H1 (cell line): ENCODE data around the gene DUSP10. TPM values are rescaled to one million over a fixed set of nuclear protein-coding genes. Genes with fewer than 3 reads are reported as not detected.

Source experiments
- CTCF ChIA-PET: fragments of 300-600 bp; sonication (Branson Sonifier 250); formaldehyde crosslinking; loops from one replicate; lab custom pipeline; 2021; ENCODE audit not compliant: partially characterized antibody; lab: Charles Lee
- POLR2A ChIA-PET: fragments of 300-600 bp; sonication (Branson Sonifier 250); formaldehyde crosslinking; loops from one replicate; lab custom pipeline; 2021; ENCODE audit warnings: inconsistent platforms; ENCODE audit not compliant: partially characterized antibody; lab: Charles Lee
- DNase-seq, 2 experiments: peaks; one replicate each; pipeline versions ENCODE4 v3.0.0 to v3.0.0-alpha.2; 2010 to 2022; ENCODE audit warnings: low spot score in 2 of 2, low read depth in 1 of 2, mixed read lengths in 1 of 2
- FAIRE-seq: peaks from 2 replicates; lab custom pipeline; 2011; peaks lifted over from hg19 to GRCh38; lab: Jason Lieb, UNC
- H2AFZ ChIP-seq: 2 replicates; pipeline ENCODE4 v1.8.1; 2012; ENCODE audit warnings: low read length, inconsistent platforms
- H2AK5ac ChIP-seq: 2 replicates; pipeline ENCODE4 v1.6.1; 2013; ENCODE audit warnings: low read depth, low read length
- H2BK120ac ChIP-seq: replicated peaks from 2 replicates; pipeline ENCODE3; 2013; ENCODE audit warnings: low read depth, low read length, inconsistent platforms
- H2BK12ac ChIP-seq: 2 replicates; pipeline ENCODE4 v1.6.1; 2013; ENCODE audit warnings: low read depth, low read length
- H2BK15ac ChIP-seq: 2 replicates; pipeline ENCODE4 v1.6.1; 2013; ENCODE audit warnings: low read length
- H2BK20ac ChIP-seq: 2 replicates; pipeline ENCODE4 v1.6.1; 2013; ENCODE audit warnings: low read length
- H2BK5ac ChIP-seq: 2 replicates; pipeline ENCODE4 v1.6.1; 2013; ENCODE audit warnings: low read depth, low read length
- H3K14ac ChIP-seq: 2 replicates; pipeline ENCODE4 v1.6.1; 2013; ENCODE audit warnings: inconsistent platforms; ENCODE audit not compliant: insufficient read length
- H3K18ac ChIP-seq: 2 replicates; pipeline ENCODE4 v1.6.1; 2013; ENCODE audit warnings: low read length; ENCODE audit errors: extremely low read depth
- H3K23ac ChIP-seq: 2 replicates; pipeline ENCODE4 v1.6.1; 2013; ENCODE audit warnings: inconsistent platforms; ENCODE audit not compliant: insufficient read length
- H3K23me2 ChIP-seq: 2 replicates; pipeline ENCODE4 v1.6.1; 2013; ENCODE audit warnings: low read depth, low read length
- H3K27ac ChIP-seq: 2 replicates; pipeline ENCODE4 v1.6.1; 2011; ENCODE audit warnings: low read depth, low read length, inconsistent platforms
- H3K27me3 ChIP-seq, 4 experiments: replicated peaks in 1 of 4; 1 replicate in 1 of 4; 2 replicates in 3 of 4; pipeline versions ENCODE4 v1.6.1 to v1.8.1; 2011 to 2013; ENCODE audit warnings: low read length in 3 of 4, mild to moderate bottlenecking in 3 of 4, inconsistent platforms in 2 of 4, mixed read lengths in 2 of 4, moderate library complexity in 1 of 4; ENCODE audit not compliant: control insufficient read depth in 3 of 4, insufficient read depth in 3 of 4; ENCODE audit errors: extremely low read depth in 1 of 4
- H3K36me3 ChIP-seq, 4 experiments: 2 replicates each; pipeline versions ENCODE4 v1.6.1 to v1.8.1; 2011 to 2013; ENCODE audit warnings: mild to moderate bottlenecking in 4 of 4, low read length in 3 of 4, moderate library complexity in 2 of 4, control low read depth in 1 of 4, inconsistent platforms in 1 of 4; ENCODE audit not compliant: insufficient read depth in 4 of 4, control insufficient read depth in 2 of 4
- H3K4ac ChIP-seq: replicated peaks from 2 replicates; pipeline ENCODE3; 2013; ENCODE audit warnings: low read length, low read depth, mixed read lengths, inconsistent platforms; ENCODE audit not compliant: insufficient read length
- H3K4me1 ChIP-seq, 4 experiments: replicated peaks in 1 of 4; 1 replicate in 1 of 4; 2 replicates in 3 of 4; pipeline versions ENCODE4 v1.6.1 to v1.8.1; 2011 to 2013; ENCODE audit warnings: low read length in 3 of 4, inconsistent platforms in 2 of 4, mixed read lengths in 1 of 4; ENCODE audit not compliant: insufficient read depth in 4 of 4, control insufficient read depth in 3 of 4
- H3K4me2 ChIP-seq, 2 experiments: 2 replicates each; pipeline versions ENCODE4 v1.6.1 to v1.8.1; 2011 to 2013; ENCODE audit warnings: low read depth in 2 of 2, low read length in 2 of 2, control low read depth in 1 of 2, inconsistent platforms in 1 of 2, mild to moderate bottlenecking in 1 of 2; ENCODE audit not compliant: insufficient read depth in 1 of 2
- H3K4me3 ChIP-seq, 4 experiments: fragments of 200-600, 300-600 bp in 1 of 4; sonication (generic), shearing (Covaris generic), sonication (Bioruptor Twin) in 1 of 4; 2 replicates each; pipeline versions ENCODE4 v1.5.1 to v1.8.1; 2011 to 2016; ENCODE audit warnings: low read length in 4 of 4, low read depth in 3 of 4, control low read depth in 2 of 4, inconsistent platforms in 2 of 4, mild to moderate bottlenecking in 2 of 4, mixed read lengths in 1 of 4, moderate library complexity in 1 of 4; ENCODE audit not compliant: insufficient read depth in 2 of 4; ENCODE audit errors: extremely low read depth in 1 of 4
- H3K56ac ChIP-seq: replicated peaks from 2 replicates; pipeline ENCODE3; 2013; ENCODE audit warnings: low read depth, mild to moderate bottlenecking, mixed read lengths, low read length, inconsistent platforms; ENCODE audit not compliant: insufficient read length
- H3K79me1 ChIP-seq: 2 replicates; pipeline ENCODE4 v1.6.1; 2013; ENCODE audit warnings: low read depth, low read length, control low read depth
- H3K79me2 ChIP-seq, 2 experiments: 2 replicates each; pipeline versions ENCODE4 v1.6.1 to v1.8.1; 2012 to 2013; ENCODE audit warnings: low read length in 2 of 2, mild to moderate bottlenecking in 2 of 2, inconsistent platforms in 1 of 2; ENCODE audit not compliant: insufficient read depth in 2 of 2, control insufficient read depth in 1 of 2
- H3K9ac ChIP-seq, 4 experiments: replicated peaks in 1 of 4; 1 replicate in 1 of 4; 2 replicates in 3 of 4; pipeline versions ENCODE4 v1.6.1 to v1.8.1; 2011 to 2013; ENCODE audit warnings: low read depth in 3 of 4, low read length in 3 of 4, control low read depth in 2 of 4, mild to moderate bottlenecking in 2 of 4, moderate library complexity in 2 of 4, inconsistent platforms in 1 of 4; ENCODE audit errors: extremely low read depth in 1 of 4
- H3K9me3 ChIP-seq, 2 experiments: 2 replicates each; pipeline versions ENCODE4 v1.6.1 to v1.8.1; 2012 to 2013; ENCODE audit warnings: mild to moderate bottlenecking in 2 of 2, moderate library complexity in 2 of 2, control low read depth in 1 of 2, inconsistent platforms in 1 of 2, low read depth in 1 of 2, low read length in 1 of 2, mixed read lengths in 1 of 2; ENCODE audit not compliant: insufficient read depth in 2 of 2
- H4K20me1 ChIP-seq, 2 experiments: replicated peaks in 1 of 2; 2 replicates each; pipeline versions ENCODE3 to v1.8.1; 2011 to 2013; ENCODE audit warnings: inconsistent platforms in 2 of 2, low read length in 2 of 2, mild to moderate bottlenecking in 1 of 2; ENCODE audit not compliant: insufficient read depth in 2 of 2, control insufficient read depth in 1 of 2
- H4K5ac ChIP-seq: 2 replicates; pipeline ENCODE4 v1.6.1; 2013; ENCODE audit warnings: low read length, low read depth, mixed read lengths, inconsistent platforms; ENCODE audit not compliant: insufficient read length
- H4K8ac ChIP-seq: 2 replicates; pipeline ENCODE4 v1.8.0; 2013; ENCODE audit warnings: mild to moderate bottlenecking, moderate library complexity, low read length, inconsistent platforms; ENCODE audit not compliant: insufficient read depth; ENCODE audit errors: extremely low read depth
- H4K91ac ChIP-seq: replicated peaks from 2 replicates; pipeline ENCODE3; 2013; ENCODE audit warnings: low read length, mixed read lengths, inconsistent platforms; ENCODE audit not compliant: insufficient read length
- CHD2 ChIP-seq: IDR thresholded peaks from 2 replicates; pipeline ENCODE4 v1.6.1; 2012; ENCODE audit warnings: low read length, improper control_type of control experiment
- FOSL1 ChIP-seq: IDR thresholded peaks from 2 replicates; pipeline ENCODE4 v1.6.1; 2011; ENCODE audit warnings: mild to moderate bottlenecking, low read depth, low read length, moderate library complexity; ENCODE audit not compliant: insufficient read depth
- RXRA ChIP-seq: IDR thresholded peaks from 2 replicates; pipeline ENCODE4 v1.6.1; 2011; ENCODE audit warnings: low read depth, mild to moderate bottlenecking, low read length, moderate library complexity; ENCODE audit not compliant: insufficient read depth
- SRF ChIP-seq: IDR thresholded peaks from 2 replicates; pipeline ENCODE4 v1.6.1; 2011; ENCODE audit warnings: mild to moderate bottlenecking, low read depth, low read length, moderate library complexity
- WGBS, 2 experiments: shearing (Covaris generic) in 1 of 2; methylation state at CpG; one replicate each; pipeline versions ENCODE4 v1.1.6 to v1.1.7; 2013 to 2015; ENCODE audit warnings: low lambda C conversion rate in 2 of 2, mixed read lengths in 2 of 2, inconsistent platforms in 1 of 2, low coverage in 1 of 2, missing lambda C conversion rate in 1 of 2; ENCODE audit not compliant: insufficient replicate concordance in 2 of 2, insufficient coverage in 1 of 2, insufficient read length in 1 of 2; ENCODE audit errors: extremely low coverage in 1 of 2, missing lambda C conversion rate in 1 of 2; 5-methylcytosine and 5-hydroxymethylcytosine counted together
- polyA plus RNA-seq, 7 experiments: library from polyadenylated mRNA; depleted of rRNA in 3 of 7; stranded (reverse) in 5 of 7; unstranded in 2 of 7; fragments of >200 nt in 5 of 7; fragments of 200-250 nt in 2 of 7; gene quantifications; 1 replicate in 5 of 7; 2 replicates in 1 of 7; 4 replicates in 1 of 7; pipeline versions ENCODE4 v1.2.1 to v1.2.3, GENCODE V29; 2011 to 2013; ENCODE audit warnings: missing spikeins in 2 of 7, mixed read lengths in 2 of 7
- total RNA-seq: library from RNA; stranded (reverse); fragmentation: NEBNext Ultra II Directional; extraction: Animal tissue kit (Norgen Biotek cat#: 25700); gene quantifications from 2 replicates; pipeline ENCODE4 v1.2.1, GENCODE V29; 2021

DUSP10 gene
- total and polyA plus RNA-seq, 2 of the 8 experiments (the other 6 are each of a cell fraction or from before 2014, with no cell fraction given): 1.2 TPM

GRCh38 chr1:221783936-221784335, 42.0 kb upstream of the DUSP10 start:
- H2BK12ac ChIP-seq: no peak overlapping the region
- POLR2A ChIA-PET: no interaction called here
- no peak overlapping the region for H2BK15ac ChIP-seq
- H4K20me1 ChIP-seq: no peaks in the 10 kb centered on the region
- no peak overlapping the region for H3K4me2 ChIP-seq
- no peak overlapping the region for H2AFZ ChIP-seq
- H2BK120ac ChIP-seq: no peak overlapping the region
- no peaks in the 10 kb centered on the region for H3K23me2 ChIP-seq
- no peak for DNase-seq
- no peaks in the 10 kb centered on the region for H3K27me3 ChIP-seq
- TF ChIP-seq RXRA: no peak
- no peak for TF ChIP-seq CHD2
- no peak for TF ChIP-seq FOSL1
- TF ChIP-seq SRF: no peak
- no peaks in the 10 kb centered on the region for H3K4me1 ChIP-seq
- H2BK5ac ChIP-seq: no peak overlapping the region
- H3K27ac ChIP-seq: no peak overlapping the region
- no peak overlapping the region for H2BK20ac ChIP-seq
- H3K23ac ChIP-seq: no peak overlapping the region
- no peak overlapping the region for H2AK5ac ChIP-seq
- no peaks in the 10 kb centered on the region for H3K79me1 ChIP-seq
- 98% methylated on average over 4 of the region's 4 CpGs; no CpG with 5 or more reads in 1 of the 2 experiments for WGBS, 2 experiments
- no peak overlapping the region for H3K14ac ChIP-seq
- H3K9ac ChIP-seq: no peak overlapping the region
- H3K4me3 ChIP-seq: no peak overlapping the region
- no peaks in the 10 kb centered on the region for H3K79me2 ChIP-seq
- no peak for FAIRE-seq
- no peaks in the 10 kb centered on the region for H3K36me3 ChIP-seq
- H4K5ac ChIP-seq: no peak overlapping the region
- H3K56ac ChIP-seq: no peak overlapping the region
- H3K9me3 ChIP-seq: no peaks in the 10 kb centered on the region
- H3K4ac ChIP-seq: no peak overlapping the region
- no peak overlapping the region for H4K91ac ChIP-seq
- CTCF ChIA-PET: interaction anchor here (1.2 to 1.6 kb wide), 2 partner anchors 14 to 312 kb away, joined by 3 to 4 read pairs; no protein-coding TSS in a partner anchor
- no peak overlapping the region for H3K18ac ChIP-seq
- no peak overlapping the region for H4K8ac ChIP-seq
